Astrocyte (in vitro differentiated cells and primary cell): ENCODE measurements around the gene VHLL. TPM values are rescaled to one million over a fixed set of nuclear protein-coding genes. Genes with fewer than 3 reads are reported as not detected.
A peak's percentile ranks its signal among the peaks of the same experiment; 100 is the strongest.

Experiments used
- DNase-seq: peaks from one replicate; pipeline ENCODE4 v3.0.0-alpha.2; 2010; ENCODE audit warnings: low read depth
- FAIRE-seq: peaks from 2 replicates; lab custom pipeline; 2011; peaks lifted over from hg19 to GRCh38; lab: Jason Lieb, UNC
- H2AFZ ChIP-seq: 2 replicates; pipeline ENCODE4 v1.6.0; 2012; ENCODE audit warnings: low read depth, low read length, inconsistent platforms
- H3K27ac ChIP-seq: 2 replicates; pipeline ENCODE4 v1.5.1; 2011; ENCODE audit warnings: low read depth, low read length, inconsistent platforms
- H3K27me3 ChIP-seq: 2 replicates; pipeline ENCODE4 v1.6.0; 2011; ENCODE audit warnings: low read length, inconsistent platforms; ENCODE audit not compliant: insufficient read depth
- H3K36me3 ChIP-seq: 2 replicates; pipeline ENCODE4 v1.5.1; 2011; ENCODE audit warnings: low read length, inconsistent platforms; ENCODE audit not compliant: insufficient read depth
- H3K4me1 ChIP-seq: 2 replicates; pipeline ENCODE4 v1.5.1; 2011; ENCODE audit warnings: low read length, inconsistent platforms; ENCODE audit not compliant: insufficient read depth
- H3K4me2 ChIP-seq: 2 replicates; pipeline ENCODE4 v1.6.0; 2012; ENCODE audit warnings: low read length, inconsistent platforms
- H3K4me3 ChIP-seq: 2 replicates; pipeline ENCODE4 v1.5.1; 2011; ENCODE audit warnings: low read depth, mild to moderate bottlenecking, low read length, inconsistent platforms; ENCODE audit not compliant: insufficient read depth
- H3K79me2 ChIP-seq: 2 replicates; pipeline ENCODE4 v1.6.0; 2012; ENCODE audit warnings: mild to moderate bottlenecking, low read length, inconsistent platforms; ENCODE audit not compliant: insufficient read depth
- H3K9ac ChIP-seq: 2 replicates; pipeline ENCODE4 v1.6.0; 2012; ENCODE audit warnings: mild to moderate bottlenecking, low read length, inconsistent platforms
- H3K9me3 ChIP-seq: 2 replicates; pipeline ENCODE4 v1.5.1; 2012; ENCODE audit warnings: low read depth, mild to moderate bottlenecking, low read length, inconsistent platforms; ENCODE audit not compliant: insufficient read depth
- H4K20me1 ChIP-seq: 2 replicates; pipeline ENCODE4 v1.6.0; 2012; ENCODE audit warnings: low read length, inconsistent platforms; ENCODE audit not compliant: insufficient read depth
- H3K27ac Mint-ChIP-seq: one replicate; pipeline ENCODE4 v1.8.0; 2021; ENCODE audit warnings: mild to moderate bottlenecking, mixed read lengths; ENCODE audit not compliant: unreplicated experiment
- H3K27me3 Mint-ChIP-seq: one replicate; pipeline ENCODE4 v1.8.0; 2021; ENCODE audit warnings: low read depth, mixed read lengths; ENCODE audit not compliant: unreplicated experiment
- H3K36me3 Mint-ChIP-seq: one replicate; pipeline ENCODE4 v1.8.0; 2021; ENCODE audit warnings: low read depth, mixed read lengths; ENCODE audit not compliant: unreplicated experiment
- H3K4me1 Mint-ChIP-seq: one replicate; pipeline ENCODE4 v1.8.0; 2021; ENCODE audit warnings: low read depth, mixed read lengths; ENCODE audit not compliant: unreplicated experiment
- H3K4me3 Mint-ChIP-seq: one replicate; pipeline ENCODE4 v1.8.0; 2021; ENCODE audit warnings: mild to moderate bottlenecking, moderate library complexity, mixed read lengths; ENCODE audit not compliant: unreplicated experiment
- H3K9me3 Mint-ChIP-seq: one replicate; pipeline ENCODE4 v1.8.0; 2021; ENCODE audit warnings: mild to moderate bottlenecking, mixed read lengths; ENCODE audit not compliant: unreplicated experiment
- CTCF ChIP-seq: IDR thresholded peaks from 2 replicates; pipeline ENCODE4 v1.5.1; 2011; ENCODE audit warnings: low read depth, mild to moderate bottlenecking, inconsistent platforms, low read length, moderate library complexity; ENCODE audit not compliant: insufficient read depth
- EZH2 ChIP-seq: IDR thresholded peaks from 2 replicates; pipeline ENCODE4 v1.6.1; 2012; ENCODE audit warnings: mild to moderate bottlenecking, low read length, inconsistent platforms; ENCODE audit not compliant: insufficient read depth
- total RNA-seq: library from RNA; stranded (reverse); gene quantifications from 2 replicates; pipeline ENCODE4 v1.2.1, GENCODE V29; 2021

VHLL gene
- total RNA-seq, 1 donor from 2014 or later = 0.34 TPM

GRCh38 chr1:156303241-156303640, 4.1 kb upstream of the VHLL start:
- peaks cover 4% of the 10 kb centered on the region for H3K9me3 Mint-ChIP-seq
- H3K27me3 Mint-ChIP-seq = no peaks in the 10 kb centered on the region
- peaks cover 1% of the 10 kb centered on the region for H3K4me1 Mint-ChIP-seq
- Histone ChIP-seq H3K4me1 (no peaks in the 10 kb centered on the region), H3K27me3 (no peaks in the 10 kb centered on the region), H3K36me3 (peaks cover 14% of the 10 kb centered on the region), H2AFZ (no peak overlapping the region), H3K4me2 (no peak overlapping the region), H3K79me2 (no peaks in the 10 kb centered on the region), H3K4me3 (no peak overlapping the region), H4K20me1 (peaks cover 7% of the 10 kb centered on the region), H3K9me3 (no peaks in the 10 kb centered on the region), H3K9ac (no peak overlapping the region), H3K27ac (no peak overlapping the region)
- FAIRE-seq (no peak), DNase-seq (no peak)
- TF ChIP-seq CTCF = no peak
- no peak for TF ChIP-seq EZH2
- no peak overlapping the region for H3K4me3 Mint-ChIP-seq
- peak overlapping the region; percentile 41 for H3K27ac Mint-ChIP-seq
- H3K36me3 Mint-ChIP-seq = peaks cover 12% of the 10 kb centered on the region

GRCh38 chr1:156295391-156295947, 3.6 kb downstream of the VHLL start, which contains the start of gene GLMP:
TSS of gene GLMP (minus strand) at chr1:156295679. CDS start at chr1:156295645, 34 bp downstream.
- H3K27me3 ChIP-seq = no peaks in the 10 kb centered on the region
- no peaks in the 10 kb centered on the region for H4K20me1 ChIP-seq
- DNase-seq (peak; percentile 51), FAIRE-seq (peak; percentile 54)
- peak within 1 kb of the TSS; percentile 98 for H3K4me2 ChIP-seq
- TF ChIP-seq EZH2 (no peak), CTCF (no peak)
- H3K27ac ChIP-seq = peak within 1 kb of the TSS; percentile 15
- no peaks in the 10 kb centered on the region for H3K36me3 ChIP-seq
- H2AFZ ChIP-seq = peak within 1 kb of the TSS; percentile 77
- H3K9ac ChIP-seq = peak within 1 kb of the TSS; percentile 88
- H3K4me3 Mint-ChIP-seq = peak within 1 kb of the TSS; percentile 88
- H3K9me3 ChIP-seq = no peaks in the 10 kb centered on the region
- H3K27me3 Mint-ChIP-seq = no peaks in the 10 kb centered on the region
- peaks cover 12% of the 10 kb centered on the region for H3K79me2 ChIP-seq
- H3K4me3 ChIP-seq = peak within 1 kb of the TSS; percentile 77
- H3K9me3 Mint-ChIP-seq = peaks cover 2% of the 10 kb centered on the region
- no peaks in the 10 kb centered on the region for H3K4me1 Mint-ChIP-seq
- H3K36me3 Mint-ChIP-seq = peaks cover 6% of the 10 kb centered on the region
- H3K4me1 ChIP-seq = peaks cover 10% of the 10 kb centered on the region
- H3K27ac Mint-ChIP-seq = no peak within 1 kb of the TSS

GRCh38 chr1:156293895-156294294, 5.2 kb downstream of the VHLL start:
- Histone ChIP-seq H3K9ac (no peak overlapping the region), H3K79me2 (peaks cover 12% of the 10 kb centered on the region), H2AFZ (no peak overlapping the region), H3K36me3 (no peaks in the 10 kb centered on the region), H4K20me1 (no peaks in the 10 kb centered on the region), H3K4me1 (peaks cover 10% of the 10 kb centered on the region), H3K4me3 (no peak overlapping the region), H3K27ac (no peak overlapping the region), H3K4me2 (no peak overlapping the region), H3K9me3 (no peaks in the 10 kb centered on the region), H3K27me3 (no peaks in the 10 kb centered on the region)
- peaks cover 7% of the 10 kb centered on the region for H3K36me3 Mint-ChIP-seq
- no peaks in the 10 kb centered on the region for H3K4me1 Mint-ChIP-seq
- no peak for FAIRE-seq
- TF ChIP-seq CTCF (no peak), EZH2 (no peak)
- H3K9me3 Mint-ChIP-seq = no peaks in the 10 kb centered on the region
- no peak for DNase-seq
- H3K27me3 Mint-ChIP-seq = no peaks in the 10 kb centered on the region
- H3K27ac Mint-ChIP-seq = no peak overlapping the region
- H3K4me3 Mint-ChIP-seq = no peak overlapping the region
